Hepatocyte (in vitro differentiated cells): Measurements from ENCODE around the gene PRDM7. TPM values are rescaled to one million over a fixed set of nuclear protein-coding genes. Genes with fewer than 3 reads are reported as not detected.

ENCODE experiments used
- DNase-seq: peaks from one replicate; pipeline ENCODE4 v3.0.0-alpha.2; 2016; ENCODE audit warnings: low spot score
- H2AFZ ChIP-seq: fragments of 200-600 bp; sonication (generic); 2 replicates; pipeline ENCODE4 v1.6.0; 2016; ENCODE audit warnings: antibody characterized with exemption, mild to moderate bottlenecking
- H3K27ac ChIP-seq: fragments of 200-600 bp; sonication (generic); 2 replicates; pipeline ENCODE4 v1.5.1; 2016; ENCODE audit warnings: mild to moderate bottlenecking
- H3K27me3 ChIP-seq: fragments of 200-600 bp; sonication (generic); 2 replicates; pipeline ENCODE4 v1.6.1; 2016
- H3K36me3 ChIP-seq: fragments of 200-600 bp; sonication (generic); replicated peaks from 2 replicates; pipeline ENCODE4 v1.5.1; 2016; ENCODE audit warnings: low read depth; ENCODE audit not compliant: insufficient read depth
- H3K4me1 ChIP-seq: fragments of 200-600 bp; sonication (generic); 2 replicates; pipeline ENCODE4 v1.5.1; 2016; ENCODE audit warnings: mild to moderate bottlenecking, moderate library complexity; ENCODE audit not compliant: insufficient read depth
- H3K4me2 ChIP-seq: fragments of 200-600 bp; sonication (generic); 2 replicates; pipeline ENCODE4 v1.6.0; 2016
- H3K4me3 ChIP-seq: fragments of 200-600 bp; sonication (generic); 2 replicates; pipeline ENCODE4 v1.5.1; 2016; ENCODE audit warnings: mild to moderate bottlenecking
- H3K79me2 ChIP-seq: fragments of 200-600 bp; sonication (generic); 2 replicates; pipeline ENCODE4 v1.6.0; 2017; ENCODE audit warnings: mild to moderate bottlenecking
- H3K9me2 ChIP-seq: fragments of 200-600 bp; sonication (generic); replicated peaks from 2 replicates; pipeline ENCODE4 v1.6.0; 2017; ENCODE audit warnings: mild to moderate bottlenecking; ENCODE audit not compliant: insufficient read depth
- H3K9me3 ChIP-seq: fragments of 200-600 bp; sonication (generic); 2 replicates; pipeline ENCODE4 v1.5.1; 2016; ENCODE audit warnings: low read depth, mild to moderate bottlenecking
- H4K20me1 ChIP-seq: fragments of 200-600 bp; sonication (generic); 2 replicates; pipeline ENCODE4 v1.6.0; 2016; ENCODE audit warnings: mild to moderate bottlenecking; ENCODE audit not compliant: insufficient read depth, poor library complexity, severe bottlenecking
- EZH2 ChIP-seq: fragments of 200-600 bp; sonication (generic); IDR thresholded peaks from 2 replicates; pipeline ENCODE4 v1.6.1; 2016; ENCODE audit warnings: antibody characterized with exemption, mild to moderate bottlenecking, borderline replicate concordance
- EZH2phosphoT487 ChIP-seq: fragments of 200-600 bp; sonication (generic); IDR thresholded peaks from one replicate; pipeline ENCODE4 v1.6.1; 2018; ENCODE audit warnings: antibody characterized with exemption, mild to moderate bottlenecking, low read depth, moderate library complexity; ENCODE audit not compliant: unreplicated experiment, severe bottlenecking
- WGBS: methylation state at CpG from one replicate; pipeline ENCODE4 v1.1.6; 2016; ENCODE audit warnings: low lambda C conversion rate; ENCODE audit errors: missing lambda C conversion rate; 5-methylcytosine and 5-hydroxymethylcytosine counted together
- polyA plus RNA-seq: library from polyadenylated mRNA; unstranded; fragments of >200 nt; fragmentation: Nextera tagmentation; extraction: Ambion mirVana; gene quantifications from 2 replicates; pipeline ENCODE4 v1.2.1, GENCODE V29; 2016
- total RNA-seq: library from RNA; depleted of rRNA; stranded (reverse); fragments of >200 nt; gene quantifications from 2 replicates; pipeline ENCODE4 v1.2.3, GENCODE V29; 2014
- TF ChIP-seq, protein P1 (sequence below): fragments of 200-600 bp; sonication (generic); IDR thresholded peaks from 2 replicates; pipeline ENCODE4 v1.5.1; 2016; ENCODE audit warnings: antibody characterized with exemption, mild to moderate bottlenecking; ENCODE audit not compliant: poor library complexity

PRDM7 gene
- total and polyA plus RNA-seq, 2 experiments from 2014 or later, result not detected

DNA sequence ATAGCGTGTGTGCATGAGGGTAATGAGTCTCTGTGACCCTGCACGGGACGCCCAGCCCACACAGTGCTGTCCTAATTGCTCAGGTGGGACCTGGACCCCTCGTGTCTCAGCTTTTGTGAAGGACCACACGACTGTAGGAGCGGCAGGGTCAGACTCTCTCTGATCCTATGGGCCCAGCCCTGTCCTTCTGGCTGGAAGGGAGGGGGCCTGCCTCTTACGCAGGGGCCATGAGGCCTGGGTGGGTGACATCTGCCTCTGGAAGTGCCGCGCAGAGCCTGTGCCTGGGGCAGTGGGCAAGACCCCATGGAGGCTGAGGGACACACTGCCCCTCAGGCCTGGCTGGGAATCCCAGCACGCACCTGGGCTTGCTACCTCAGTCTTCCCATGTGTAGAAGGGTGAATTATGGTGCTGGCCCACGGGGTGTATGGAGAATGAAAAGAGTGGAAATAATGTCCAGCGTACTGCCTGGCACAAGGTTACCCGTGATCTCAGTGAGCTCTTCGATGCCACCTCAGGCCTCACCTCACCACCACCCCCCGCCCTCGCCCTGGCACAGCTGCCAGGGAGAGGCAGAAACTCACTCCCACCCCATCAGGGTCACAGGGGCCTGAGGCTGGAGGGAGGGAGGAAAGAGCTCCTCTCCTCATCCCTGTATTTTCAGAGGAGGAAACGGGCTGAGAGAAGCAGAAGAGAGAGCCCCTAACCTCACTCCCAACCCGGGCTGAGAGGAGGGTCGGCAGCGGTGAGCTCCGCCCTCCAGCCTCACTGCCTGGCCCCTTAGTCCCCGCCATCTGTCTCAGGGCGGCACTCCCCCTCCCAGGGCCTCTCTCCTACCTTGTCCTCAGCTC, 30.8 kb downstream of the PRDM7 start:
- DNase-seq, result no peak
- no peaks in the 10 kb centered on the region for H3K9me2 ChIP-seq
- 60% methylated on average over 20 of the region's 23 CpGs for WGBS
- TF ChIP-seq EZH2, result no peak
- TF ChIP-seq EZH2phosphoT487, result no peak
- TF ChIP-seq, protein P1, sequence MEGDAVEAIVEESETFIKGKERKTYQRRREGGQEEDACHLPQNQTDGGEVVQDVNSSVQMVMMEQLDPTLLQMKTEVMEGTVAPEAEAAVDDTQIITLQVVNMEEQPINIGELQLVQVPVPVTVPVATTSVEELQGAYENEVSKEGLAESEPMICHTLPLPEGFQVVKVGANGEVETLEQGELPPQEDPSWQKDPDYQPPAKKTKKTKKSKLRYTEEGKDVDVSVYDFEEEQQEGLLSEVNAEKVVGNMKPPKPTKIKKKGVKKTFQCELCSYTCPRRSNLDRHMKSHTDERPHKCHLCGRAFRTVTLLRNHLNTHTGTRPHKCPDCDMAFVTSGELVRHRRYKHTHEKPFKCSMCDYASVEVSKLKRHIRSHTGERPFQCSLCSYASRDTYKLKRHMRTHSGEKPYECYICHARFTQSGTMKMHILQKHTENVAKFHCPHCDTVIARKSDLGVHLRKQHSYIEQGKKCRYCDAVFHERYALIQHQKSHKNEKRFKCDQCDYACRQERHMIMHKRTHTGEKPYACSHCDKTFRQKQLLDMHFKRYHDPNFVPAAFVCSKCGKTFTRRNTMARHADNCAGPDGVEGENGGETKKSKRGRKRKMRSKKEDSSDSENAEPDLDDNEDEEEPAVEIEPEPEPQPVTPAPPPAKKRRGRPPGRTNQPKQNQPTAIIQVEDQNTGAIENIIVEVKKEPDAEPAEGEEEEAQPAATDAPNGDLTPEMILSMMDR, result no peak
- no peaks in the 10 kb centered on the region for H3K36me3 ChIP-seq
- no peaks in the 10 kb centered on the region for H3K27me3 ChIP-seq
- peaks cover 18% of the 10 kb centered on the region for H3K4me1 ChIP-seq
- no peaks in the 10 kb centered on the region for H3K79me2 ChIP-seq
- H4K20me1 ChIP-seq, result no peaks in the 10 kb centered on the region
- peak overlapping the region; percentile 93 for H3K4me2 ChIP-seq
- no peaks in the 10 kb centered on the region for H3K9me3 ChIP-seq
- H3K4me3 ChIP-seq, result no peak overlapping the region
- H2AFZ ChIP-seq, result peak overlapping the region; percentile 16
- H3K27ac ChIP-seq, result no peak overlapping the region

DNA sequence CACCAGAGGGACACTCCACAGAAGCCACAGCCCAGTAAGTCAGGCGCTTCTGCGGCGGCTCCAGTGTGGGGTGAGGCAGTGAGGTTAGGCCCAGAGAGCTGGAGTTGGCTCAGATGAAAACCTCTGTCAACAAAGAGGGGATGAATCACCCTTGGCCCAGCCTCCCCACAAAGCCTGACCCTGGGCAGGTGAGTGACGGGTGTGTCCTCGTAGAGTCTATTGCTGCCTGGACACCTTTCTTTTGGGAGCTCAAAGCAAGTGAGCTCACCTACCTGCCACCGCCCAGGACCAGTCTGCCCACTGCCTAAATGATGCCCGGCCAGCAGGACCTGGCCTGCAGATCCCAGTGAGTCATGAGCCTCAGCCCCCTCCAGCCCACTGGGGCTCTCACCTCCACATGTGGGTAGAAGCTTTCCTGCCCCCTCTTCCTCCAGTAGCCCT, 33.0 kb downstream of the PRDM7 start:
- no peak overlapping the region for H3K4me2 ChIP-seq
- H3K9me3 ChIP-seq, result no peaks in the 10 kb centered on the region
- DNase-seq, result peak; percentile 80
- no peak overlapping the region for H2AFZ ChIP-seq
- no peaks in the 10 kb centered on the region for H3K27me3 ChIP-seq
- no peaks in the 10 kb centered on the region for H4K20me1 ChIP-seq
- WGBS, result 63% methylated on average over 7 of the region's 7 CpGs
- no peak overlapping the region for H3K4me3 ChIP-seq
- no peaks in the 10 kb centered on the region for H3K36me3 ChIP-seq
- no peaks in the 10 kb centered on the region for H3K9me2 ChIP-seq
- no peaks in the 10 kb centered on the region for H3K79me2 ChIP-seq
- TF ChIP-seq EZH2, result no peak
- TF ChIP-seq, protein P1, result no peak
- no peak for TF ChIP-seq EZH2phosphoT487
- H3K4me1 ChIP-seq, result peaks cover 18% of the 10 kb centered on the region
- peak overlapping the region; percentile 84 for H3K27ac ChIP-seq

- Histone ChIP-seq H3K4me3 (no peak overlapping the region), H2AFZ (no peak overlapping the region), H3K36me3 (no peaks in the 10 kb centered on the region), H3K27me3 (no peaks in the 10 kb centered on the region), H3K27ac (peak overlapping the region; percentile 84), H3K4me2 (no peak overlapping the region), H3K9me2 (no peaks in the 10 kb centered on the region), H3K79me2 (no peaks in the 10 kb centered on the region), H4K20me1 (no peaks in the 10 kb centered on the region), H3K9me3 (no peaks in the 10 kb centered on the region), H3K4me1 (peaks cover 18% of the 10 kb centered on the region)
- DNase-seq, result no peak
- WGBS, result 90% methylated on average over 20 of the region's 20 CpGs
- TF ChIP-seq, protein P1, result no peak
- TF ChIP-seq EZH2 (no peak), EZH2phosphoT487 (no peak)
Observed at GRCh38 chr16:90043526-90043925, 33.6 kb downstream of the PRDM7 start.
